22Rv1 (cell line): ENCODE data around the gene PCSK1.

Experiments used
- CTCF ChIP-seq: fragments of 450-650 bp; IDR thresholded peaks from 2 replicates; pipeline ENCODE4 v1.5.1; 2017; ENCODE audit warnings: mild to moderate bottlenecking
- ZFX ChIP-seq: fragments of 450-650 bp; IDR thresholded peaks from 2 replicates; pipeline ENCODE4 v1.6.1; 2017; ENCODE audit warnings: antibody characterized with exemption, borderline replicate concordance

- TF ChIP-seq CTCF (no peak), ZFX (no peak)
Measured at GRCh38 chr5:96463091-96463490, 30.0 kb upstream of the PCSK1 start.
